Naive thymus-derived CD8-positive, alpha-beta T cell (primary cell): ENCODE results near the gene GGT1. TPM values are rescaled to one million over a fixed set of nuclear protein-coding genes. Genes with fewer than 3 reads are reported as not detected.
A peak's percentile ranks its signal among the peaks of the same experiment; 100 is the strongest.
"Not testable (repeated sequence)": the region's sequence is repeated elsewhere in the genome, so short reads cannot be mapped to it uniquely, and the experiment has no call there.

Source experiments
- ATAC-seq, 2 donors: fragments of 150-1000 bp; cut with Tn5 transposase in 1 of 2; sonication (Bioruptor Pico), chemical (Tn5 transposase) in 1 of 2; 1 replicate in 1 of 2; 2 replicates in 1 of 2; pipeline ENCODE4 v1.10.0; 2021; ENCODE audit warnings: mild to moderate bottlenecking in 2 of 2, moderate library complexity in 2 of 2
- POLR2A ChIA-PET: fragments of 350-600 bp; sonication (Branson Sonifier 250); formaldehyde crosslinking; loops from one replicate; lab custom pipeline; 2021; ENCODE audit warnings: antibody characterized with exemption; lab: Charles Lee
- DNase-seq, 10 donors: peaks; one replicate each; pipeline versions ENCODE4 v3.0.0 to v3.0.0-alpha.2; 2020 to 2022
- H3K27ac Mint-ChIP-seq, 10 donors: one replicate each; pipeline ENCODE4 v1.8.0; 2020 to 2022; ENCODE audit warnings: mild to moderate bottlenecking in 10 of 10, mixed read lengths in 10 of 10, moderate library complexity in 4 of 10, inconsistent platforms in 1 of 10
- H3K27me3 Mint-ChIP-seq, 5 donors: one replicate each; pipeline ENCODE4 v1.8.0; 2021 to 2022; ENCODE audit warnings: mixed read lengths in 5 of 5
- H3K36me3 Mint-ChIP-seq, 3 donors: one replicate each; pipeline ENCODE4 v1.8.0; 2020 to 2022; ENCODE audit warnings: mixed read lengths in 3 of 3, mild to moderate bottlenecking in 2 of 3, inconsistent platforms in 1 of 3
- H3K4me1 Mint-ChIP-seq, 4 donors: one replicate each; pipeline ENCODE4 v1.8.0; 2021 to 2022; ENCODE audit warnings: mixed read lengths in 4 of 4
- H3K4me3 Mint-ChIP-seq, 10 donors: one replicate each; pipeline ENCODE4 v1.8.0; 2020 to 2022; ENCODE audit warnings: mild to moderate bottlenecking in 10 of 10, mixed read lengths in 10 of 10, moderate library complexity in 6 of 10, inconsistent platforms in 1 of 10
- H3K9me3 Mint-ChIP-seq, 9 donors: one replicate each; pipeline ENCODE4 v1.8.0; 2020 to 2022; ENCODE audit warnings: mixed read lengths in 9 of 9, mild to moderate bottlenecking in 3 of 9, inconsistent platforms in 1 of 9, moderate library complexity in 1 of 9
- polyA plus RNA-seq, 3 donors: library from polyadenylated mRNA; unstranded; fragments of 300-500 nt; fragmentation: Illumina TruSeq; gene quantifications; one replicate each; pipeline ENCODE4 v1.2.3, GENCODE V29; 2021
- total RNA-seq, 8 experiments: library from RNA in 2 of 8; stranded (reverse) in 2 of 8; gene quantifications; one replicate each; pipeline ENCODE4 v1.2.3 and lab custom pipeline; 2021 to 2026

The GGT1 gene
- total RNA-seq (10 to 100 TPM; 14.7 to 21.1 TPM), polyA plus RNA-seq (under 1 TPM in 2 of 3 donors, not detected in 1; 0.79 to 0.86 TPM), total RNA-seq (lab: John Stamatoyannopoulos, UW) (0 to 0.78 (median 0.08) reads per million in 6 experiments)

- POLR2A ChIA-PET, H3K27me3 Mint-ChIP-seq, ATAC-seq, DNase-seq, H3K36me3 Mint-ChIP-seq, H3K9me3 Mint-ChIP-seq: not testable (repeated sequence)
- Mint-ChIP-seq H3K4me1 (peaks cover 10 to 34% (median 26%) of the 10 kb centered on the region in 4 donors), H3K4me3 (peak within 1 kb of the TSS; percentile 37 to 82 (median 69)), H3K27ac (peak within 1 kb of the TSS in 9 of 10 donors; percentile 5 to 89 (median 65))
Observed at GRCh38 chr22:24602847-24603769, at the start of gene GGT1. Gene GGT1 (plus strand): TSS chr22:24603193. CDS start chr22:24611082, 7,889 bp downstream.

GRCh38 chr22:24553597-24554312 lies 49.2 kb upstream of the GGT1 start:
- H3K36me3 Mint-ChIP-seq = peaks cover 0 to 17% (median 2%) of the 10 kb centered on the region in 3 donors

GRCh38 chr22:24554313-24555164 lies 48.5 kb upstream of the GGT1 start, which contains the start of gene GUCD1:
Gene GUCD1 (minus strand): TSS chr22:24555138. CDS start chr22:24554991, 147 bp downstream.
- peak in 4 of 10 donors; percentile 1 to 9 (median 6) for DNase-seq
- POLR2A ChIA-PET = interaction anchor here (0.7 to 4.4 kb wide), 7 partner anchors 11 to 783 kb away, joined by 3 to 20 read pairs (median 3); partner anchors contain the start of genes ADORA2A and MIF
- peaks cover 40 to 86% (median 73%) of the 10 kb centered on the region in 4 donors for H3K4me1 Mint-ChIP-seq
- ATAC-seq = no peak
- no peaks in the 10 kb centered on the region for H3K9me3 Mint-ChIP-seq
- peak within 1 kb of the TSS; percentile 94 to 99 (median 98) for H3K4me3 Mint-ChIP-seq
- peaks cover 0 to 24% (median 0%) of the 10 kb centered on the region in 3 donors for H3K36me3 Mint-ChIP-seq
- H3K27me3 Mint-ChIP-seq = no peaks in the 10 kb centered on the region
- H3K27ac Mint-ChIP-seq = peak within 1 kb of the TSS; percentile 91 to 99 (median 98)

More at GRCh38 chr22:24553597-24554312, 49.2 kb upstream of the GGT1 start:
- peaks cover 41 to 78% (median 66%) of the 10 kb centered on the region in 4 donors for H3K4me1 Mint-ChIP-seq
- peak overlapping the region; percentile 94 to 99 (median 98) for H3K4me3 Mint-ChIP-seq
- H3K27ac Mint-ChIP-seq = peak overlapping the region; percentile 65 to 98 (median 94)
- DNase-seq = peak in 1 of 10 donors; percentile 5
- no peak for ATAC-seq
- POLR2A ChIA-PET = interaction anchor here (0.7 to 4.4 kb wide), 5 partner anchors 121 to 660 kb away, joined by 3 to 20 read pairs (median 4); partner anchors contain the start of genes ADORA2A and MIF
- H3K27me3 Mint-ChIP-seq = no peaks in the 10 kb centered on the region
- H3K9me3 Mint-ChIP-seq = no peaks in the 10 kb centered on the region

- Mint-ChIP-seq H3K27me3 (no peaks in the 10 kb centered on the region), H3K36me3 (peaks cover 0 to 33% (median 0%) of the 10 kb centered on the region in 3 donors), H3K27ac (peak within 1 kb of the TSS; percentile 91 to 99 (median 98)), H3K4me3 (peak within 1 kb of the TSS; percentile 94 to 99 (median 98)), H3K9me3 (no peaks in the 10 kb centered on the region), H3K4me1 (peaks cover 39 to 82% (median 71%) of the 10 kb centered on the region in 4 donors)
- ATAC-seq (peak; percentile 82 to 85), DNase-seq (peak; percentile 95 to 100 (median 98))
- POLR2A ChIA-PET = interaction anchor here (0.9 to 4.4 kb wide), 7 partner anchors 10 to 784 kb away, joined by 3 to 20 read pairs (median 3); partner anchors contain the start of genes ADORA2A and MIF
Observed at GRCh38 chr22:24555165-24556039, 47.6 kb upstream of the GGT1 start, which contains the start of gene SNRPD3. Gene SNRPD3 (plus strand): TSS chr22:24555999. CDS start chr22:24557675, 1,676 bp downstream.

GRCh38 chr22:24559471-24559870 lies 43.5 kb upstream of the GGT1 start:
- Mint-ChIP-seq H3K9me3 (no peaks in the 10 kb centered on the region), H3K27ac (no peak overlapping the region), H3K4me1 (peaks cover 30 to 75% (median 68%) of the 10 kb centered on the region in 4 donors), H3K27me3 (no peaks in the 10 kb centered on the region), H3K4me3 (peak overlapping the region in 3 of 10 donors; percentile 6 to 22 (median 22)), H3K36me3 (peaks cover 0 to 66% (median 0%) of the 10 kb centered on the region in 3 donors)
- no peak for DNase-seq
- ATAC-seq = no peak
- POLR2A ChIA-PET = no interaction called here

GRCh38 chr22:24563246-24563645 lies 39.7 kb upstream of the GGT1 start:
- H3K36me3 Mint-ChIP-seq = peaks cover 0 to 89% (median 0%) of the 10 kb centered on the region in 3 donors
- peak overlapping the region in 3 of 10 donors; percentile 22 to 48 (median 40) for H3K27ac Mint-ChIP-seq
- H3K4me1 Mint-ChIP-seq = peaks cover 24 to 79% (median 65%) of the 10 kb centered on the region in 4 donors
- no peaks in the 10 kb centered on the region for H3K27me3 Mint-ChIP-seq
- no peaks in the 10 kb centered on the region for H3K9me3 Mint-ChIP-seq
- H3K4me3 Mint-ChIP-seq = peak overlapping the region in 1 of 10 donors; percentile 18
- POLR2A ChIA-PET = no interaction called here
- DNase-seq (no peak), ATAC-seq (no peak)

- Mint-ChIP-seq H3K36me3 (peaks cover 0 to 86% (median 4%) of the 10 kb centered on the region in 3 donors), H3K27me3 (no peaks in the 10 kb centered on the region), H3K4me1 (peaks cover 19 to 67% (median 53%) of the 10 kb centered on the region in 4 donors), H3K9me3 (no peaks in the 10 kb centered on the region), H3K27ac (peak overlapping the region in 7 of 10 donors; percentile 3 to 86 (median 49)), H3K4me3 (peak overlapping the region in 5 of 10 donors; percentile 1 to 42 (median 14))
- ATAC-seq (no peak), DNase-seq (no peak)
- POLR2A ChIA-PET = interaction anchor here (1.3 kb wide), 1 partner anchor 10 kb away, joined by 3 read pairs; the partner anchor contains the start of gene GUCD1
Observed at GRCh38 chr22:24564376-24565058, 38.5 kb upstream of the GGT1 start.

GRCh38 chr22:24565077-24565476 lies 37.9 kb upstream of the GGT1 start:
- Mint-ChIP-seq H3K4me3 (peak overlapping the region in 2 of 10 donors; percentile 29 to 38), H3K36me3 (peaks cover 0 to 86% (median 5%) of the 10 kb centered on the region in 3 donors), H3K4me1 (peaks cover 20 to 63% (median 52%) of the 10 kb centered on the region in 4 donors), H3K9me3 (no peaks in the 10 kb centered on the region), H3K27me3 (no peaks in the 10 kb centered on the region), H3K27ac (peak overlapping the region in 4 of 10 donors; percentile 10 to 52 (median 44))
- POLR2A ChIA-PET = interaction anchor here (1.3 kb wide), 1 partner anchor 10 kb away, joined by 3 read pairs; the partner anchor contains the start of gene GUCD1
- no peak for DNase-seq
- ATAC-seq = no peak

- H3K4me1 Mint-ChIP-seq = peaks cover 20 to 50% (median 44%) of the 10 kb centered on the region in 4 donors
- H3K27ac Mint-ChIP-seq = peak overlapping the region in 5 of 10 donors; percentile 16 to 66 (median 25)
- no peak for ATAC-seq
- H3K4me3 Mint-ChIP-seq = no peak overlapping the region
- no peak for DNase-seq
- peaks cover 0 to 87% (median 9%) of the 10 kb centered on the region in 3 donors for H3K36me3 Mint-ChIP-seq
- H3K9me3 Mint-ChIP-seq = no peaks in the 10 kb centered on the region
- H3K27me3 Mint-ChIP-seq = no peaks in the 10 kb centered on the region
- POLR2A ChIA-PET = interaction anchor here (0.6 kb wide), 1 partner anchor 9 kb away, joined by 5 read pairs; no protein-coding TSS in a partner anchor
Observed at GRCh38 chr22:24566899-24567511, 36.0 kb upstream of the GGT1 start.
